H9 (cell line): ENCODE data around the gene CSAD. TPM values are rescaled to one million over a fixed set of nuclear protein-coding genes. Genes with fewer than 3 reads are reported as not detected.

Experiments used
- total RNA-seq: library from RNA; stranded (reverse); gene quantifications from 2 replicates; pipeline ENCODE4 v1.2.1, GENCODE V29; 2021

The CSAD gene
- total RNA-seq, 1 experiment from 2014 or later: 7.4 TPM

Other genes starting within 250 kb of the CSAD start
- gene KRT18, start 231.8 kb downstream of the CSAD start, total RNA-seq: 245 and 263 TPM in 2 replicates
- 713 and 723 TPM in 2 replicates for gene EIF4B, start 174.5 kb downstream of the CSAD start, total RNA-seq
- 3.6 and 4.5 TPM in 2 replicates for gene TNS2, start 130.9 kb downstream of the CSAD start, total RNA-seq
- gene SPRYD3, start 101.5 kb downstream of the CSAD start, total RNA-seq: 5.8 and 6.5 TPM in 2 replicates
- 4.2 and 5.7 TPM in 2 replicates for gene IGFBP6, start 83.3 kb downstream of the CSAD start, total RNA-seq
- not detected in 2 replicates for gene SOAT2, start 77.4 kb downstream of the CSAD start, total RNA-seq
- gene ZNF740, start 203 bp downstream of the CSAD start, total RNA-seq: 41.2 and 47.2 TPM in 2 replicates
- 0.26 and 0.39 TPM in 2 replicates for gene ITGB7, start 26.3 kb upstream of the CSAD start, total RNA-seq
- 42.6 and 43.7 TPM in 2 replicates for gene RARG, start 51.3 kb upstream of the CSAD start, total RNA-seq
- 43.2 and 43.3 TPM in 2 replicates for gene ESPL1, start 87.4 kb upstream of the CSAD start, total RNA-seq
- 285 and 292 TPM in 2 replicates for gene PFDN5, start 114.6 kb upstream of the CSAD start, total RNA-seq
- 89.5 and 91.8 TPM in 2 replicates for gene MYG1, start 118.8 kb upstream of the CSAD start, total RNA-seq
- gene AAAS, start 140.7 kb upstream of the CSAD start, total RNA-seq: 83.9 and 85.8 TPM in 2 replicates
- not detected in 2 replicates for gene SP7, start 155.4 kb upstream of the CSAD start, total RNA-seq
- 76.4 and 76.8 TPM in 2 replicates for gene SP1, start 199.3 kb upstream of the CSAD start, total RNA-seq
- gene AMHR2, start 242.9 kb upstream of the CSAD start, total RNA-seq: not detected in 2 replicates